ENCODE data around the gene SLC6A8. TPM values are rescaled to one million over a fixed set of nuclear protein-coding genes. Genes with fewer than 3 reads are reported as not detected.

Gene SLC6A8
- total RNA-seq, 1 donor from 2014 or later: 7.9 TPM

GRCh38 chrX:153642655-153643430 lies 44.9 kb upstream of the SLC6A8 start:
- Mint-ChIP-seq H3K27ac (ENCODE audit: unreplicated experiment) (no peak overlapping the region), H3K27me3 (ENCODE audit: unreplicated experiment) (peaks cover 16% of the 10 kb centered on the region), H3K36me3 (ENCODE audit: low read depth, unreplicated experiment) (no peaks in the 10 kb centered on the region), H3K4me3 (ENCODE audit: unreplicated experiment) (no peak overlapping the region), H3K9me3 (ENCODE audit: unreplicated experiment) (no peaks in the 10 kb centered on the region), H3K4me1 (ENCODE audit: unreplicated experiment) (no peaks in the 10 kb centered on the region)
- no peak for TF ChIP-seq CTCF (IDR thresholded peaks at IDR 0.05; ENCODE audit: unreplicated experiment)
- DNase-seq (ENCODE audit: low spot score): no peak

GRCh38 chrX:153643431-153644351 lies 44.0 kb upstream of the SLC6A8 start:
- peaks cover 16% of the 10 kb centered on the region for H3K27me3 Mint-ChIP-seq (ENCODE audit: unreplicated experiment)
- H3K4me3 Mint-ChIP-seq (ENCODE audit: unreplicated experiment): no peak overlapping the region
- no peaks in the 10 kb centered on the region for H3K9me3 Mint-ChIP-seq (ENCODE audit: unreplicated experiment)
- no peak overlapping the region for H3K27ac Mint-ChIP-seq (ENCODE audit: unreplicated experiment)
- no peaks in the 10 kb centered on the region for H3K36me3 Mint-ChIP-seq (ENCODE audit: low read depth, unreplicated experiment)
- H3K4me1 Mint-ChIP-seq (ENCODE audit: unreplicated experiment): no peaks in the 10 kb centered on the region
- no peak for DNase-seq (ENCODE audit: low spot score)
- no peak for TF ChIP-seq CTCF (IDR thresholded peaks at IDR 0.05; ENCODE audit: unreplicated experiment)

- Mint-ChIP-seq H3K4me1 (ENCODE audit: unreplicated experiment) (no peaks in the 10 kb centered on the region), H3K4me3 (ENCODE audit: unreplicated experiment) (no peak overlapping the region), H3K9me3 (ENCODE audit: unreplicated experiment) (no peaks in the 10 kb centered on the region), H3K27me3 (ENCODE audit: unreplicated experiment) (peaks cover 16% of the 10 kb centered on the region), H3K36me3 (ENCODE audit: low read depth, unreplicated experiment) (no peaks in the 10 kb centered on the region), H3K27ac (ENCODE audit: unreplicated experiment) (no peak overlapping the region)
- no peak for TF ChIP-seq CTCF (IDR thresholded peaks at IDR 0.05; ENCODE audit: unreplicated experiment)
- no peak for DNase-seq (ENCODE audit: low spot score)
Observed at GRCh38 chrX:153644356-153645125, 43.2 kb upstream of the SLC6A8 start.

GRCh38 chrX:153645151-153645550 lies 42.6 kb upstream of the SLC6A8 start:
- Mint-ChIP-seq H3K27ac (ENCODE audit: unreplicated experiment) (no peak overlapping the region), H3K36me3 (ENCODE audit: low read depth, unreplicated experiment) (no peaks in the 10 kb centered on the region), H3K9me3 (ENCODE audit: unreplicated experiment) (no peaks in the 10 kb centered on the region), H3K27me3 (ENCODE audit: unreplicated experiment) (peaks cover 16% of the 10 kb centered on the region), H3K4me3 (ENCODE audit: unreplicated experiment) (no peak overlapping the region), H3K4me1 (ENCODE audit: unreplicated experiment) (no peaks in the 10 kb centered on the region)
- TF ChIP-seq CTCF (IDR thresholded peaks at IDR 0.05; ENCODE audit: unreplicated experiment): no peak
- DNase-seq (ENCODE audit: low spot score): no peak

Data from endothelial cell (in vitro differentiated cells).